Left ventricle myocardium superior (tissue), 1 donor: ENCODE data around the gene HS3ST4. TPM values are rescaled to one million over a fixed set of nuclear protein-coding genes. Genes with fewer than 3 reads are reported as not detected.
A peak's percentile ranks its signal among the peaks of the same experiment; 100 is the strongest.
"Not testable (repeated sequence)": the region's sequence is repeated elsewhere in the genome, so short reads cannot be mapped to it uniquely, and the experiment has no call there.

ENCODE experiments used
- ATAC-seq: fragments of 200-7000 bp; cut with Tn5 transposase; one replicate; pipeline ENCODE4 v1.9.1; 2020; ENCODE audit warnings: mild to moderate bottlenecking, moderate library complexity
- DNase-seq: peaks from one replicate; pipeline ENCODE4 v3.0.0-alpha.2; 2020
- intact Hi-C: fragments of 100-400 bp; cut with micrococcal nuclease; formaldehyde crosslinking; loops from one replicate; pipeline ENCODE4 v1.11.0; 2022
- total RNA-seq: library from RNA; stranded (reverse); fragmentation: NEBNext Ultra II Directional; extraction: Animal tissue kit (Norgen Biotek cat#: 25700); gene quantifications from one replicate; pipeline ENCODE4 v1.2.1, GENCODE V29; 2021
- donor health status: DM: no; HTN: yes; CAD: no; lungs with severe emphysema.

HS3ST4 gene
- total RNA-seq, 1 donor from 2014 or later: not detected

DNA sequence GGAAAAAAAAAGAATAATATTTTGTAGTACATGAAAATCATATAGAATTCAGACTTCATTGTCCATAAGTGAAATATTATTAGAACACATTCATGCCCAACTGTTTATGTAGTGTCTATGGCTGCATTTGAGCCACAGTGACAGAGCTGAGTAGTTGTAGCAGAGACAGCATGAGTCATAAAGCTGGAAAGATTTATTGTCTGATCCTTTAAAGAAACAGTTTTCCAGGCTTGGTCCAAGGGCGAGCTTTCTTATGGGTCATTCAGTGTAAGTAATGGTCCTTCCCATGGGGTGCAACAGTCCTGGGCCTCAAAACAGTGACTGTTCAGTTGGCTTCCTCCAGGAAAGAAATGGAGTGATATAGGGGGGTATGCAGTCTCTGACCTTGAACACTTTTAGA is 260.2 kb downstream of the HS3ST4 start:
- DNase-seq: no peak
- ATAC-seq: no peak
- intact Hi-C loops: no loop called here

DNA sequence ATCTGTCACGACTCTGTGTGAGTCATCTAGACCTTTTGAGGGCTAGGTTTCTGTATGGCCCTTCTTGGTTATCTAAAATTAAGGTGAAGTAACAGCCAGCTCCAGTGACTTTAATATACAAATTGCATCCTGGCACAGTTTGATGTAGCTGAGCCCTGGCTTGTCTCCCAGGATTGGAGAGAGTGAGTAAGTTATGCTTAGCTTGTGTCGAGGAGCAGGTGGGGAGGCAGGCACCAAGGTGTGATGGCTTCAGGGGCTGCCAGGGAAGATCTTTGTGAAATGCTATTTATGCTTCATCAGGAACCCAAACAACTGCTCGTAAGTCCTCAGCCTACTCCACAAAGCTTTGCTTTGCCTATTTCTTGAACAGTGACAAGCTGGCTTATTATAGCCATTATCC is 261.2 kb downstream of the HS3ST4 start:
- intact Hi-C loops: no loop called here
- DNase-seq (no peak), ATAC-seq (no peak)

DNA sequence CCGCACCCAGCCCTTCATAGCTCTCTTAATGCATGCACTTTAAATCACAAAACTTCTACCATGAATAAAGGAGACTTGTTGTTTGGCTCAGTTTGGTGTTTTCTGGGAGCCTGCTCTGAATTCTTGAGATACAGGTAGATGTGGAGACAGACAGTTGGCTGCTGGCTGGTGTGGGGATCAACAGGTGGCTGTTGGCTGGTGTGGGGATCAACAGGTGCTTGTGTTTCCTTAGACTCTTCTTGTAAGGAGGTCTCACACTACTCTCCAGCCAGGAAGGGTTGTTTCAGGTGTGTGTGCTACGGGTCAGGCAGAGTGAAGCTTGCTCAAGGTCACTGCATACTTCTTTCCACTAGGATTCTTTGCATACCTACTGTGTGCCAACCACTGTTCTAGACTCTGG is 265.9 kb downstream of the HS3ST4 start:
- ATAC-seq (no peak), DNase-seq (no peak)
- intact Hi-C loops: no loop called here

DNA sequence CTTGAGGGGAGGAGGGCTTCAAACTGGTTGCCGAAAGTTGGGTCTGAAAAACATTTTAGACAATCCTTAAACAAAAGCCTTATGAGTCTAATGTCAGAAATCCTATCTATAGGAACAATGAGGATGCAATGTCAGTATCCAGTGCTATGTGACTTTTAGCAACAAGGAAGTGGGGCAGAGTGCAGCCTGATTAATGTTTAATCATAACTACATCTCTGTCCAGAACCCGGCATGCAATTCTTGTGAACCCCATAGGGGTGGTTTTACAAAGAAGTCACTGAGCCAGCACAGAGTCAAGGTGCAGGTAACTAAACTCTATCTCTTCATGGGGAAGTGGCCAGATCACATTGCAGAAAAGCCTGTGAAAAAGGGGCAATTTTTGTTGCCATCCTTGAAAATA is 267.5 kb downstream of the HS3ST4 start:
- DNase-seq (no peak), ATAC-seq (no peak)
- intact Hi-C loops: no loop called here

DNA sequence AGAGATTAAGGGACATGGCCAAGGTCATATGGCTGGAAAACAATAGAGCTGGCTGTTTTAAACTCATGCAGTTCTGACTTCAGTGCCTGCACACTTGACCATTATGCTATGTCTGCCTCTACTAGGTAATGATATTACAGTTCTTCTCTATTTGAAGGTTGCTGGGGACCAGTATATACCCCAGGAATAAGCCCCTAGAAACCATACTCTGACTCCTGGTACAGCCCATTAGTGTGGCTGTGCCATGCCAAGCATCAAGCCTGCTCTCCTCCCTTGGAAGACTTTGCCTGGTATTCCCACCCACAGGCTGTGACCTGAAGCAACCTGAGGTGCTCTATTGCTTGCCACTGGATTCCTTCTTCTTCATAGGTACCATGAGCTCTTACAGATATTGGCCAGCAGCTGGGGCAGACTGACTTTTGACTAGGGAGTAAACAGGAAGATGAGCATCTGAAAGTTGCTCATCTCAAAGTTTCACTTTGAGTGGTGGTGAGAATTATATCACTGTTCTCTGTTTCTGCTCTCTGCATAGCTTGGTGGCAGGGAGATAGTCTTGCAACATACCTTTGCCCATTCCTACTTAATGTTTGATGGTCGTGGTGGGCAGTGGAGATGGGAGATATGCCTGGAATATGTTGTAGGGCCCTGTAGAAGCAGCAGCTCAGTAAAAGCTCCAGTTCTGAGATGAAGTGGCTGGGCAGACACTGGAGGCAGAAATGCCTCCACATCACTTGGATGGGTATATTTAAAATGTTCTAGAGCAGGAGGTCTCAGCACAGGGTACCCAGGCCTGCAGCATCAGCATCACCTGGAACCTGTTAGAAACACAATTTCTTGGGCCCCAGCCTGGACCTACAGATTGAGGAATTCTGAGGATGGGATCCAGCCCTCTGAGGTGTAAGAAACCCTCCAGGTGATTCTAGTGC is 274.7 kb downstream of the HS3ST4 start:
- intact Hi-C loops: no loop called here
- ATAC-seq (no peak), DNase-seq (no peak)

DNA sequence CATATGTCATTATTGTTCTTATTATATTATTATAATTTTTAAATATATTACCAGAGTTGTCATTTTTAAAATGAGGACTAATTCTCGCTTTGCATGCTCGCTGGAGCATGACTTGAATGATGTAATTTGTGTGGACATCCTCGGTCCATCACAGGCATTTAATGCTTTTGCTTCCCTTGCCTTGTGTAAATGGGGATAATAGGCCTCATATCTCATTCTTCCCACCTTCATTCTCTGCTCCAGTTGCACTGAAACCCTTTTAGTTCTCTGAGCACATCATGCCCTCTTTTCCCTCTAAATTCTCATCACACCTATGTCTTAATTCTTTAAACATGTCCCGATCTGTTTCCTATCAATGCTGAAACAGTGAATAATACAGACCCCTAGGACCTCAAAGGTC is 285.4 kb downstream of the HS3ST4 start:
- ATAC-seq: no peak
- intact Hi-C loops: no loop called here
- no peak for DNase-seq

DNA sequence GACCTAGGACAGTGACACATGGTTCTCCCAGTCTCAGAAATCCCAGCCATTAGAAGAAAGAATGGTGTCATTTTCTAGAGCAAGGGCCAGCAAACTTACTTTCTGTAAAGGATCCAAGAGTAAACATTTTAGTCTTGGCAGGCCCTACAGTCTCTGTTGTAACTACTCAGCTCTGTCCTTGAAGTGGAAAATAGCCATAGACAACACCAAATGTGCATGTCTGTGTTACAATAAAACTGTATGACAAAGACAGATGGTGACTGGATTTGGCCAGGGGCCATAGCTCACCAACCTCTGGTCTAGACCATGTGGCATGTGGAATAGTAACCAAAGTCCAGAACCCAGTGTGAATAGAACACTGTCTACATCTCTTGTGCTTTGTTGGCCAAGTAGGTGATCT is 286.5 kb downstream of the HS3ST4 start:
- DNase-seq (no peak), ATAC-seq (peak; percentile 36)
- intact Hi-C loops: no loop called here

DNA sequence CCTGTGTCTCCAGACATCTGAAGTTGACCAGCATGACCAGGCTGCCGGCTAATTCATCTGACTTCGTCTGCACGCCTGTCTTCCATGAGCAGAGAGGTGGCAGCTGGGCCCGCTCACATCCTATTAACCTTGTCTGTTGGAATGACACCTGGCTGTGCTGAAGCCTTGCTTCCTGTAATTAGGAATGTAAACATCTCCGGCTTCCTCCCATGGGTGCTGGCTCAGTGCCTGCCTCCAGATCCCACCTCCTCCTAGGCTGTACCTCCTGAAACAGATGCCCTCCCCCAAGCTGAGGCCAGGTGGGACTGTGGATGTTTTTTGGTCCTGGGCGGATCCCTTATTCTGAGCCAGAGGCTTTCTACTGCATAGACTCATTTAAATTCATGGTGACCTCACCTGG is 296.3 kb downstream of the HS3ST4 start:
- DNase-seq (no peak), ATAC-seq (no peak)
- intact Hi-C loops: no loop called here

DNA sequence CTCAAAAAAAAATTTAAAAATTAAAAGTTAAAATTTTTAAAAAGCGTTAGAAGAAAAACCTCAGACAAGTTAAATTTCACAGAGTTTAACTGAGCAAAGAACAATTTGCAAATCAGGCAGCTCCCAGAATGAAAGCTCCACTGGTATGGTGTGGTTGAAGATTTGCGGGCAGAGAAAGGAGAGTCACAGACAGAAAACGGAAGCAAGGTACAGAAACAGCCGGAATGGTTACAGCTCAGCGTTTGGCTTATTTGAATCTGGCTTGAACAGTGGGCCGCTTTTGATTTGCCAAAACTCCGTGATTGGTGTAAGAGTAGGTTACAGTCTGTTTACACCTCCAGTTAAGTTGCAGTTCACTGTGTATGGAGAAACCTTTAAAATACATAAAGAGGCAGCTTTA is 297.1 kb downstream of the HS3ST4 start:
- intact Hi-C loops: no loop called here
- ATAC-seq (no peak), DNase-seq (no peak)

DNA sequence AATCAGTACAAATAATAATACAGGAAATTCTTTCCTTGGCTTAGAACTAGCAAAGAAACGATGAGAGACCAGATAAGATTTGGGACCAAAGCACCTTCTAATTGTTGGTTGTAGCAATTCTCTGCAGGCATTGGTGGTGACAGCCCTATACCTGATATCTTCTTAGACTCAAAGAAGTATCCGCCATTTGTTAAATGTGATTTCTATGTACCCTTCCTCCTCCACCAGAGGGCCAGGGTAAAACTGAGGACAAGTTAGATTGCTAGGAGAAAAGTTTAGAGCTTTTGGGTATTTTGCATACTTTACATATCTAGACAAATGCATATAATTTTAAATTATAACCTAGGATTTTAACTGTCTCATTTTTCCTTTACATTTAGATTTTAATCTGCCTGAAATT is 304.3 kb downstream of the HS3ST4 start:
- intact Hi-C loops: no loop called here
- no peak for DNase-seq
- ATAC-seq: no peak

DNA sequence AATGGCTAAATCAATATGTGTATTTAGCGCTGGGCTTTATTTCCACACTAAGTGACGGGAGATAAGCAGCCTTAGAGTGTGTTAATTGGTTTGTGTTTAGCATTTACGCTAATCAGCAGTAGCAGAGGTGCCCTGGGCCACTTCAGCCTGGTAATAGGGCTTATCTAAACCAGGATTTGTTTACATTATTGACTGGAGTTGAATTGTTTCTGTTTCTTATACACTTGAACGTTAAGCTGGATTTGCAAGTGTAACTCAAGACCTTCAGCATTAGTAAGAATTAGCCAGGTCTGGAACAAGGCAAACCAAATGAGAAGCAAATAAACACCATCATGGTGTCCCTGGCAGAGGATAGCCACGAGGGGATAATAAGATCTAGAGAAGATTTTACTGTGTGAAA is 313.6 kb downstream of the HS3ST4 start:
- ATAC-seq (no peak), DNase-seq (no peak)
- intact Hi-C loops: no loop called here

DNA sequence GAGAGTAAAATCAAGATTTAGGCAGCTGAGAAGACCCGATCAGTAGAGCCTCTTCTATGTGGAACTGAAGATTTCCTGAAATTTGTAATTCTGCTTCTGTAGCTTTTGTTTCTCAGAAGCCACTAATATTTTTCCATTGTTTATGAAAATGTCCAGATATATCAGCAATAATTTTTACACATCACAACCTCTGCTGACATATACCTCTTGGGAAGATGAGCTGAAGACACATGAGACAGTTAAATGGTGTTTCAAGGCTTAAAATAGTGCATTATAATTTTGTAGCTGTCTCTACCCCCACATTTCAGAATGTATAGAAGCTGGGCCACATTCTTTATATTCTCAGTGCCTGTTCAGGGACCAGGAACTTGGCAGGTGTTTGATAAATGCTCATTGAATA is 320.6 kb downstream of the HS3ST4 start:
- ATAC-seq (no peak), DNase-seq (no peak)
- intact Hi-C loops: no loop called here

DNA sequence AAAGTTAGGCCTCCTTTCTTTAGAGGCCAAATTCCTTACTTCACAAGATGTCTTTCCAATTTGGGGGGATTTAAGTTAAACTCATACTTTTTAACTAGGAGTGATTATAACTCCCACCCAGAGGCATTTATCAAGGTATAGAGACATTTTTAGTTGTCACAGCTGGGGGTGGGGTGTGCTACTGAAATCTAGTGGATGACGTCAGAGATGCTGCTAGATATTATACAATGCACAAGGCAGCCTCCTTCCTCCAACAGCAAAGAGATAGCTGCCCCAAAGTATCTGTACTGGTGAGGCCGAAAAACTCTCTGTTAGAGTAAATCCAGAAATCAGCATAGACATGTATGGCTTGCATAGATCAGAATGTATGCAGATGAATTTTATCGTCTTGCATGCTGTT is 324.0 kb downstream of the HS3ST4 start:
- DNase-seq (no peak), ATAC-seq (no peak)
- intact Hi-C loops: no loop called here

DNA sequence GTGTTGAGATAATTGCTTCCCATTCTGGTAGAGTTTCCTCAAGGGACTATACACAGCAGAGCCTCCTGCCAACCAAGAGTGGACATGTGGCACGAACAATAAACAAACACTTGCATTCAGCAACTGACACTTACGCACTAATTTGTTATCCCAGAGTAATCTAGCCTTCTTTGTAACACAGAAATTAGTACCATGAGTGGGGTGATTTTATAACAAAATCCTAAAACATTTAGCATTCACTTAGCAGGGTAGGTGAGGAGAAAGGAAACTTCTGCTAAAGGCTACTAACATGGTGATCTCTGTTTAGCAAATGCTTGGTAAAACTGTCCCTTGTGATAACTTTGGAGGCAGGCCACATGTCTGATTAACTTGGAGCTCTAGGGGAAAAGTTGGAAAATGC is 325.2 kb downstream of the HS3ST4 start:
- no peak for ATAC-seq
- intact Hi-C loops: no loop called here
- no peak for DNase-seq

DNA sequence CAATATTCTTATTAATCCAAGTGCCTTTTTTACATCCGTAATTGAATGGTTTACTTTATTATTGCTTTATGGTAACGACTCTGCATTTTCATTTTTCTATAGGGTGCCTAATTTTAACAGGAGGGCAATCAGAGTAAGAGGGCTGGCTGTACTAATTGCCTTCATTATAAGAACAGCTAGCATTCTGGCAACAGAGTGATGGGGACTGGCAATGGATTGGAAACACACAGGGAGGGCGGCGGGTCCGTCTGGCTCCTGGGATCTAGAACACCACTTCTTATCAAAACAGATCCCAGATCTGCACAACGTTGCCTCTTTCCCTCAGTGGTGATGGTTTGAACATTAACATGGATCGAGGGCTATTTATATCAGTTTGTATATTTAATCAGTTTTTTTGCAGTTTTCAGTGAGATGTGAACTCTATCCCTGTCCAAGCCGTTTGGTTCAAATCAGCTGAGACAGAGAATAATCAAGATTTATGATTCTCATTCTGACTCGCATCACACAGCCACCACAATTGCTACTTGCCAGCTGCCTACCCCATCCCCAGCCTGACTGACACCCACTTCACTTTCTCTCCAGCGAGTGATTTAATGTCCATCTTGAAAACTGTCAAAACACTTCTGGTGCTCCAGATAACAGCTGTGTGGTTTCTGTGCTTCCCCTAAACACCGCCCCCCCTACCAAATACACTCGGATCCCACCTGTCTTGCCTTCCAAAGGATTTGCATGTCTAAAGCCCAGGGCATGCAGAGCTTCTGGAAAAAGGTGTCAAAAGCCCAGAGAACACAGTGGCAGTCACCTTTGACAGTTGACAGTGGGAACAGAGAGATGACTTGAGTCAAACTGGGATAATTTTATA is 327.9 kb downstream of the HS3ST4 start:
- intact Hi-C loops: no loop called here
- no peak for ATAC-seq
- no peak for DNase-seq

DNA sequence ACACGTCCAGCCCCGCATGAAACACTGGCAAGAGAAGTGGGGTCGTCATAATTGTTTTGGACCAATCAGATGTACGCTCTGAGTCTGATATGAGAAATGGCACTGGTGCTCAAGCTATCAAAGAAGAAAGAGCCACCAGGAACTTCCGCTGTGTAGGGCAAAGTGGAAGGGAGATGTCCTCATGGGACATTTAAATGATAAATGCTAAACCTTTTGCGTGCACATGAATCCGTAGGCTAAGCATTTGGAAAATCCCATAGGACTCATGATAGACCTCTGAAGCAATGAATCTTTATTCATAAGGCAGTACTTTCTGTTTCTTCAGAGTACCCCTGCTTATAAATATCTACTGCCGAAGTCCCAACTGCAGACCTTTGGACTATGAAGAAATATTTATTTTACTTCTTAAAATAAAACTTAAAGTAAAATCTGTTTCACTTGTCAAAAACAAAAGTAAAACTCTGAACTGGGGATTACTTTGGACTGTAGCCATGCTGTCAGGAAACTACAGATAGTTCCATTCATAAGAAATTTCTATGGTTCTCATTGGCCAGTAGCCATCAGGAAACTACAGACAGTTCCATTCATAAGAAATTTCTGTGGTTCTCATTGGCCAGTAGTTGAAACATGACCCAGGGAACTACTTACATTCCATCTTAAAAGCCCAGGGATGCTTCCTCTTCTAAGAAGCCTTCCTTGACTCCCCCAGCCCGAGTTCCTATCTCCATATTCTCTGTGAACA is 335.1 kb downstream of the HS3ST4 start:
- no peak for ATAC-seq
- DNase-seq: no peak
- intact Hi-C loops: no loop called here

DNA sequence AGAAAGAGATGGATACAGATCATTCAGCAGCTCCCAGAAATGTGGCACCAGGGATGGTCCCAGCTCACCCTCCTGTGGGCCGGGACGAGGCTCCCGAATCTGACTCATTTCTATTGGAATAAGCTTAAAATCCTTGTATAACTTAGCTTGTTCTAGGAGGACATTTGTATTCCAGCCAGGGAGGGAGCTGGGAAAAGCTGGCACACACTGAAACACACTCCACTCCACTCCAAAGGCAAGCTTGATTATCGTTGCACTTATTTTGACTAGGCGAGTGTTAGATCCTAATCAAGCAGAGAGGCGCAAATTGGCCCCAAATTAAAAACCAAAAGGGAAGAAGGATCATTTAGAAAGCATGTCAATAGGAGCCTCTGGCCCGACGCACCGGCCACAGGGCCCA is 339.5 kb downstream of the HS3ST4 start:
- ATAC-seq (no peak), DNase-seq (no peak)
- intact Hi-C loops: no loop called here

DNA sequence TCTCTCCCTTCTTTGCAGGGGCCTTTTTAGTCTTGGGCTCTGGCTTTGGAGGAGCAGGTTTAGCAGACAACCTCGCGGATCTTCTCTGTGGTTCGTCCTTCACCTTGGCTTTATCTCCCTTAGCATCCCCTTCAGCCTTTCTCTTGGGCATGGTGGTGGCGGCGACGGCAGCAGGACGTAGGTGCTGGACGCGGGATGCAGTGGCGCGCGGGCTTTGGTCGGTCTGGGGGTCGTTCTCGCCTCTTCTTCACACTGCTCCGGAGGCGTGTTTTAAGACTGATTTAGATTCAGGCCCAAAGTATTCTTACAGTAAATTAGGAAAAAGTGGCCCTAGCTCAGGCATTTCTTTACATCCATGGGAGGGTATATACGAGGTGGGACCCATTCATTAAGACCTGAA is 340.9 kb downstream of the HS3ST4 start:
- intact Hi-C loops, ATAC-seq, DNase-seq: not testable (repeated sequence)

DNA sequence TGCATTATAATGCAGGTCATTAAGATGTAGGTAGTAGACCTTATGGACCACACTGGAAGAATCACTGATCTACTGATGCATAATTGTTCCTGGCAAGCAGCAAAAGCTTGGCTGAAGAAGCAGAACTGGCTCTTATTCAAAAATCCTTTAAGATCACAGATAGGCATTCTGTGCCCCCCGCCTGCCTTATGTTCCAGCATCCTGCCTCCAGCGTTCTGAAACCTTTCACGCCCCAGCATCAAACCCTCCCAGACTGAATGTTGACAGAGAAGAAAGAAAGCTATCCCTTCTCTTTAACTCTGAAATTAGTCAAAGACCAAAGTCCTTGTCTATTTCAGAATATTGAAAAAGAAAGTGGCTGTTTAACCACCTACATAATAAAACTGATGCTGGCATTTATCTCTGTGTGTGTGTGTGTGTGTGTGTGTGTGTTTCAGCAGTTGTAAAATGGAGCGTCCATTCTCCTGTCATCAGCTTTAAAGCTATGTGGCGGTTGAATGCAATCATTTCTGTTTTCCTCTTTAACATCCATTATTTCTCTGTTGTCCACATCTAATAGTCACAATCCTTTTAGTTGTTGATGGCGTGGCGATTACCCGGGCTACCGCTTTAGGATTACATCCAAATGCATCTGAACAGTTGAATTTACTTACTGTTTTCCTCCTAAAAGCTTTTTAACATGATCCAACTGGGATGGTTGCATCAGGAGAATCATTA is 350.4 kb downstream of the HS3ST4 start:
- DNase-seq: no peak

More for the DNA sequence above, 350.4 kb downstream of the HS3ST4 start:
- intact Hi-C loops: no loop called here
- ATAC-seq: no peak
